HG03066 (cell line): Measurements from ENCODE around the gene C12orf56.
"Not testable (repeated sequence)": the region's sequence is repeated elsewhere in the genome, so short reads cannot be mapped to it uniquely, and the experiment has no call there.

Source experiments
- ATAC-seq: cut with Tn5 transposase; IDR thresholded peaks from one replicate; pipeline ENCODE4 v1.9.1; 2021; ENCODE audit warnings: low read depth; ENCODE audit not compliant: unreplicated experiment

Gene C12orf56

DNA sequence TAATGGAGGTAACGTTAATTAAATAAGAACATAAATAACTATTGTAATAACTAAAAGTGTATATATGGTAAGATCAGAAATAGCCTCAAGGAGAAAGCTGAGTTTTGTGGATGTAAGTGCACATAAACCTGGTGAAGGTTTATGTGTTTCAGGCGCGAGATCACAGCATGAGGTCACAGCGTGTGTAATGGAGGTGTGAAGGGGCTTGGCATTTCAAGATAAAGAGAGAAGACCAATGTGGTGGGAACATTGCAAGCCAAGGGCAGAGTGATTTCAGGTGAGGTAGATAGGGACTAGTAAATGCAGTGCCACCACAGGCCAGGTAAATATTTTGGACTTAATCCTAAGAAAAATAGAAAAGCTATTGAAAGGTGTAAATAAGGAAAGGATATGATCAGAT, 146.7 kb downstream of the C12orf56 start:
- no peak for ATAC-seq

DNA sequence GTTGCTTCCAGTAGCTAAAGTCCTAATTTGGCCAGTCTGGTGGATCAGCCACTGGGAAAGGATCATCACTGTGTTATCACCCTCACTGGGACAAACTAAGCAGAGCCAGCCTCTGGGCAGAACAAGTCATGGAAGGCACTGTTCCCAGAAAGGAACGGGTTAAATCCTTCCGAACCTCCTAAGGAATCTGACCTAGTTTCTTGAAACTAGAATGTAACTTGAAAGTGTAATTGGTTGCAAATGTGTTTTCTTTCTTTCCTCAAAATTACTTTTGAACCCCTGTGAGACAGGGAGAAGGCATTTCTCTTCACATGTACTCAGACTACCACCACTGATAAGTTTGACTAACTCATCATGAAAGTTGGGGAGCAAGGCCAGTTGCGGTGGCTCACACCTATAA, 149.8 kb downstream of the C12orf56 start:
- ATAC-seq, result no peak

- ATAC-seq, result no peak
Measured at GRCh38 chr12:64237382-64237781, 153.2 kb downstream of the C12orf56 start.

DNA sequence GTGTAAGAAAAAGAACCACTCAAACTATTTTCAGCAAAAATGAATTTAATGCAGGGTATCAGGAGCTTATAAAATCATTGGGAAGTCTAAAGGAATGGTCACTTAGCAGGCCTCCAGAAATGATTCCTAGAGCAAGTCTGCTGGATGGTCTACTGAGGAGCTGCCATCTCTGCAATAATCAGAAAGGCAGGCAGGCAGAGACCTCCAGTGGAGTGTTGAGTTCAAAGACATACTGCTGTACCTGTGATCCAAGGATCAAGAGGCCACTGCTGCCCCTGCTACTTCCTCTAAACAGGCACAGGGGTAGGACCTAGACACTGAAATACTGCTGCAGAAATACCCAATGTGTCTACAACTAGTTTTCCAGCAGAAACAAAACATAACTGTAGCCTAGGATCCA, 154.0 kb downstream of the C12orf56 start:
- no peak for ATAC-seq

DNA sequence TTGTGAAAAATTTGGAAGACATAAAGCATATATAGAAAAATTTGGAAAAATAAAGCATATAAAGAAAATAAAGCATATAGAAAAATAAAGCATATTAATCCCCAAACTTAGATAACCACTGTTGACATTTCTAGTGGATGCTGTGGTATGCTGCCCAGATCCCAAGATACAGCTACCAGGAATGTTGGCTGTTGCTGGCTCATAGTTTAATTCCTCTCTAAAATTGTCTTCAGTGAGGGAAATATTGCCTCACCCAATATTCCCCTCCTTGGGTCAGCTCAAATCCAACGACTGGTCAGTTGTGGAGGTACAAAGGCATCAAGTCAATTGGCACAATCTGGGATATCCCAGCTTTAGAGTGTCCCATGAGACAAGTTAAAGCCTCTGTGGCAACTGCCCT, 158.4 kb downstream of the C12orf56 start:
- no peak for ATAC-seq

DNA sequence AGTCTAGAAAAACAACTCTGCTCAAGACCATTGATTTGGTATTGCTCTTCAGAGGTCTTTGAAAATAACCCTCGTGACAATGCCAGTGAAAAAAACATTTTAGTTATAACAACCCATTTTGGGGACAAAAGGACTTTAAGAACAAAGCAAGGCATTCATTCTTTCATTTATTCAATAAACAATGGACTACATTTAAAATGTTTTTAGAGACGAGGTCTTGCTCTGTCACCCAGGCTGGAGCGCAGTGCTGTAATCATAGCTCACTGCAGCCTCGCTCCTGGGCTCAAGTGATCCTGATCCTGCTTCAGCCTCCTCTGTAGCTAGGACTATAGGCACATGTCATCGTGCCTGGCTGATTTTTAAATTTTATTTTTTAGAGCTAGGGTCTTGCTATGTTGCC, 160.8 kb downstream of the C12orf56 start:
- no peak for ATAC-seq

DNA sequence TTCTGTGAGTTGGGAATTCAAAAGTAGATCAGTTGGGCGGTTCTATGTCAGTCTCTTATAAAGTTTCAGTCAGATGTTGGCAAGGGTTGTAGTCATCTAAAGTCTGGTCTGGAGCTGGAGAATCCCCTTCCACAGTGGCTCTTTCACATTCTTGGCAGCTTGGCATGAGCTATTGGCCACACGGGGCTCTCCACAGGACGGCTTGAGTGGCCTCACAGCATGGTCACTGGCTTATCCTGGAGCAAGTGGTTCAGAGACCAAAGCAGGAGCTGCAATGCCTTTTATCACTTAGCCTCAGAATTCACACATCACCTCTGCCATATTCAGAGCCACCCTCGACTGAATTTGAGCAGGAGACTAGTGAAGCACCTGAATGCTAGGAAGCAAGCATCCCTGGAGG, 161.3 kb downstream of the C12orf56 start:
- no peak for ATAC-seq

GRCh38 chr12:64225626-64226025, 164.9 kb downstream of the C12orf56 start:
- ATAC-seq, result no peak

DNA sequence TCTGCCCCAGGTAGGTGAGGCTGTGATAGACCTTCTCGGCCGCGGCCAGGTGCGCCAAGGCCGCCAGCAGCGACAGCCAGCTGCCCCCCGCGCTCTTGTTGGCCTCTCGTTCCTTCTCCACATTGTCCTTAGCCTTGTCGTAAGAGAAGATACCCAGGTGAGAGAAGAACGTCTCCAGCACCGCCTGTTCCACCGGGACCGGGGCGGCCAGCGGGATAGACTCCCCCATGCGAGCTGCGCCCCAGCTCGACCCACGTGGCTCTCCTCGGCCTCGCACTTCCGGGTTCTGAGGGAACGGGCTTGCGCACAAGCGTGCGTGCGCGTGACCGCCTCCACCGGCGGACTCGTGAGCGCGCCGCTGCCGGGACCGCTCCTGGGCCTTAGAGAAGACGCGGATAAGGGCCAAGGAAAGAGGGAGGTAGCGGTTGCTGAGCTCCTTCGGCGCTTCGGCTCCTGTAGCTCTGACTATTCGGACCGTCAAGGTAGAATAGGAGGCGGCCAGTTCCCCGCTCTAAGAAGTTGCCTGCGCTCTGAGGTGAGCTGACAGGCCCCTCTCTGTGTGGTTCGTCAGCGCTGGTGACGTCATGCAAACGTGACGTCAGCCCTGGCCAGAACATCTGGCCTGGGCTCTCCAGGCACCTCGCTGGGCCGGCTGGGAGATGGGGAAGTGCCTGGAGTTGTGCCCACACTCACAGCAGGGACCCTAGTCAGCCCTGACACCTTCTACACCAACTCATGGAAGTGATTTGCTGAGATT, 168.4 kb downstream of the C12orf56 start, which contains the start of gene KICS2:
KICS2 (minus strand) TSS at position 288 of the 757 bp plus-strand sequence; CDS start at position 229, 59 bp downstream.
- peak; percentile 93 for ATAC-seq

- ATAC-seq, result peak; percentile 26
Measured at GRCh38 chr12:64221651-64222008, 168.9 kb downstream of the C12orf56 start.

- ATAC-seq, result no peak
Measured at GRCh38 chr12:64220046-64220445, 170.5 kb downstream of the C12orf56 start.

DNA sequence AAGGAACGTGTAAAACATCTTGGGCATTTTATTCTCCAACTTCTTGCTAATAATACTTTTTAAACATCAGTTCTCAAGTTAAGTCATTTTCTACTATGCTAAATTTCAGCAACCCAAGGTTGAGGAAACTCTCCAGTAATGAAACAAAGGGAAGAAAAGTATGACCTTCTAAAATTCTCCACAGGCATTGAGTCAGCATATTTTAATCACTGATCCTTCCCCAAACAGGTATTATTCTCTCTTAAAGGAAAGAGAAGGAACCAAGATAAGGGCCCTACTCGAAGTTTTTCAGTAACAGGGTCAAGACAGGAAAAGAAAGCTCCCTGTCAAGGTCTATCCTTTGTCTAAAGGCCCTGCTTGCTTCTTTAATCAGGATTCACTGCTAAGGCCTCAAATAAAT, 171.4 kb downstream of the C12orf56 start:
- ATAC-seq, result no peak

GRCh38 chr12:64218597-64218996, 172.0 kb downstream of the C12orf56 start:
- peak; percentile 22 for ATAC-seq

DNA sequence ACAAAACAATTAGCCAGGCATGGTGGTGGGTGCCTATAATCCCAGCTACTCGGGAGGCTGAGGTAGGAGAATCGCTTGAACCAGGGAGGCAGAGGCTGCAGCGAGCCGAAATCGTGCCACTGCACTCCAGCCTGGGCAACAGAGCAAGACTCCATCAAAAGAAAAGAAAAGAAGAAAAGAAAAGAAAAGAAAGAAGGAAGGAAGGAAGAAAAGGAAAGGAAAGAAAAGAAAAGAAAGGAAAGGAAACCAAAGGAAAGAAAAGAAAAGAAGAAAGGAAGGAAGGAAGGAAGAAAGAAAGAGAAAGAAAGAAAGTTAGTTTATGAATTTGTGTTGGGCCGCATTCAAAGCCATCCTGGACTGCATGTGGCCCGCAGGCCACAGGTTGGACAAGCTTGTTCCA, 172.9 kb downstream of the C12orf56 start:
- not testable (repeated sequence) for ATAC-seq

DNA sequence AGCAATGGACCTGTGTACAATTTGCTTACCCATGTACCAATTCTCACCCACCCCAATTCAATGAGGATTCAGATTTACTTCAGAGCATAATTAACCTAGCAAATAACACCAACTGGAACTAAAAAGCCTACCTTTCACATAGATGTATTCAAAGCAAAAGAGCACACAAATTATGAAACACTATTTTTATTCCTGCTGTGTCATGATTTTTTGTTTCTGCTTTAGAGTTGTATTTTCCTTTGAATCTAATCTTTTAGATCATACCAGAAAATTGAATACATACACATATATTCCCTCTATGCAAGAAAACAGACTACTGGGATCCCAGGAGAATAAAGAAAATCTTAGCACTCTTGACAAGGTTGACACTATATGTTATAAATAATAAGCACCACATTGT, 174.3 kb downstream of the C12orf56 start:
- no peak for ATAC-seq
